ENCODE measurements around the gene CPEB2.
"Not testable (repeated sequence)": the region's sequence is repeated elsewhere in the genome, so short reads cannot be mapped to it uniquely, and the experiment has no call there.

Gene CPEB2

GRCh38 chr4:15042529-15043167 is 40.4 kb downstream of the CPEB2 start:
- no peak for FAIRE-seq

GRCh38 chr4:15043226-15043625 is 40.9 kb downstream of the CPEB2 start:
- no peak for FAIRE-seq
- no peak for DNase-seq (ENCODE audit: insufficient read length, low spot score)

More at GRCh38 chr4:15042529-15043167, 40.4 kb downstream of the CPEB2 start:
- no peak for DNase-seq (ENCODE audit: insufficient read length, low spot score)

GRCh38 chr4:15043922-15044321 is 41.6 kb downstream of the CPEB2 start:
- no peak for DNase-seq (ENCODE audit: insufficient read length, low spot score)
- no peak for FAIRE-seq

GRCh38 chr4:15054541-15054940 is 52.3 kb downstream of the CPEB2 start:
- DNase-seq (ENCODE audit: insufficient read length, low spot score): no peak
- FAIRE-seq: no peak

- FAIRE-seq: no peak
Measured at GRCh38 chr4:15060213-15060612, 57.9 kb downstream of the CPEB2 start.

GRCh38 chr4:15063341-15063740 is 61.1 kb downstream of the CPEB2 start:
- FAIRE-seq (peak; percentile 35), DNase-seq (ENCODE audit: insufficient read length, low spot score) (no peak)

More at GRCh38 chr4:15060213-15060612, 57.9 kb downstream of the CPEB2 start:
- no peak for DNase-seq (ENCODE audit: insufficient read length, low spot score)

- no peak for FAIRE-seq
- DNase-seq (ENCODE audit: insufficient read length, low spot score): no peak
Measured at GRCh38 chr4:15065516-15065915, 63.2 kb downstream of the CPEB2 start.

- FAIRE-seq (no peak), DNase-seq (ENCODE audit: insufficient read length, low spot score) (no peak)
Measured at GRCh38 chr4:15066140-15066539, 63.9 kb downstream of the CPEB2 start.

- no peak for FAIRE-seq
- DNase-seq (ENCODE audit: insufficient read length, low spot score): no peak
Measured at GRCh38 chr4:15068298-15068697, 66.0 kb downstream of the CPEB2 start.

- DNase-seq (ENCODE audit: insufficient read length, low spot score) (no peak), FAIRE-seq (no peak)
Measured at GRCh38 chr4:15075875-15076274, 73.6 kb downstream of the CPEB2 start.

- DNase-seq (ENCODE audit: insufficient read length, low spot score) (no peak), FAIRE-seq (no peak)
Measured at GRCh38 chr4:15077969-15078368, 75.7 kb downstream of the CPEB2 start.

GRCh38 chr4:15078682-15079642 is 76.7 kb downstream of the CPEB2 start:
- FAIRE-seq: no peak
- DNase-seq (ENCODE audit: insufficient read length, low spot score): no peak

- DNase-seq (ENCODE audit: insufficient read length, low spot score) (no peak), FAIRE-seq (no peak)
Measured at GRCh38 chr4:15084780-15085179, 82.5 kb downstream of the CPEB2 start.

- not testable (repeated sequence) for DNase-seq (ENCODE audit: insufficient read length, low spot score); FAIRE-seq
Measured at GRCh38 chr4:15085762-15086161, 83.5 kb downstream of the CPEB2 start.

- not testable (repeated sequence) for DNase-seq (ENCODE audit: insufficient read length, low spot score); FAIRE-seq
Measured at GRCh38 chr4:15086259-15086658, 84.0 kb downstream of the CPEB2 start.

GRCh38 chr4:15088394-15089035 is 86.2 kb downstream of the CPEB2 start:
- DNase-seq (ENCODE audit: insufficient read length, low spot score) (no peak), FAIRE-seq (no peak)

- FAIRE-seq (no peak), DNase-seq (ENCODE audit: insufficient read length, low spot score) (no peak)
Measured at GRCh38 chr4:15089979-15090378, 87.7 kb downstream of the CPEB2 start.

- DNase-seq (ENCODE audit: insufficient read length, low spot score): no peak
- FAIRE-seq: no peak
Measured at GRCh38 chr4:15100380-15100779, 98.1 kb downstream of the CPEB2 start.

GRCh38 chr4:15100994-15101695 is 98.9 kb downstream of the CPEB2 start:
- no peak for DNase-seq (ENCODE audit: insufficient read length, low spot score)

GRCh38 chr4:15104825-15105224 is 102.5 kb downstream of the CPEB2 start:
- FAIRE-seq: no peak
- no peak for DNase-seq (ENCODE audit: insufficient read length, low spot score)

More at GRCh38 chr4:15100994-15101695, 98.9 kb downstream of the CPEB2 start:
- no peak for FAIRE-seq

GRCh38 chr4:15106399-15106798 is 104.1 kb downstream of the CPEB2 start:
- FAIRE-seq (no peak), DNase-seq (ENCODE audit: insufficient read length, low spot score) (no peak)
